ENCODE data around the gene KCNK7.
A peak's percentile ranks its signal among the peaks of the same experiment; 100 is the strongest.

Gene KCNK7

GRCh38 chr11:65615229-65615949 is 19.8 kb upstream of the KCNK7 start, which contains the start of gene PCNX3:
TSS of gene PCNX3 (plus strand) at chr11:65615776. CDS start at chr11:65616312, 536 bp downstream.
- Histone ChIP-seq H3K27me3 (no peaks in the 10 kb centered on the region), H3K36me3 (no peaks in the 10 kb centered on the region; the same call in 1 of the 2 replicates)
- DNase-seq, result peak; percentile 96

GRCh38 chr11:65613091-65613928 is 17.7 kb upstream of the KCNK7 start:
- TF ChIP-seq CTCF (IDR thresholded peaks at IDR 0.05; ENCODE audit: low read depth, low read length), result no peak
- Histone ChIP-seq H3K4me3 (ENCODE audit: low read depth, low read length) (peak overlapping the region; percentile 77), H3K9me3 (no peaks in the 10 kb centered on the region), H3K36me3 (no peaks in the 10 kb centered on the region), H3K4me1 (no peaks in the 10 kb centered on the region), H3K27me3 (no peaks in the 10 kb centered on the region)
- DNase-seq, result no peak

More at GRCh38 chr11:65615229-65615949, 19.8 kb upstream of the KCNK7 start, which contains the start of gene PCNX3:
- no peak for TF ChIP-seq CTCF (IDR thresholded peaks at IDR 0.05; ENCODE audit: low read depth, low read length)
- H3K4me3 ChIP-seq (ENCODE audit: low read depth, low read length), result peak within 1 kb of the TSS; percentile 77
- H3K9me3 ChIP-seq, result no peaks in the 10 kb centered on the region
- no peaks in the 10 kb centered on the region for H3K4me1 ChIP-seq

GRCh38 chr11:65612691-65613090 is 17.1 kb upstream of the KCNK7 start:
- no peaks in the 10 kb centered on the region for H3K27me3 ChIP-seq
- TF ChIP-seq CTCF (IDR thresholded peaks at IDR 0.05; ENCODE audit: low read depth, low read length), result no peak
- H3K36me3 ChIP-seq, result no peaks in the 10 kb centered on the region
- no peaks in the 10 kb centered on the region for H3K4me1 ChIP-seq
- no peaks in the 10 kb centered on the region for H3K9me3 ChIP-seq
- no peak for DNase-seq
- no peak overlapping the region for H3K4me3 ChIP-seq (ENCODE audit: low read depth, low read length)

GRCh38 chr11:65611758-65612603 is 16.4 kb upstream of the KCNK7 start:
- no peak for DNase-seq
- H3K4me3 ChIP-seq (ENCODE audit: low read depth, low read length), result no peak overlapping the region

More at GRCh38 chr11:65611758-65612603, 16.4 kb upstream of the KCNK7 start:
- TF ChIP-seq CTCF (IDR thresholded peaks at IDR 0.05; ENCODE audit: low read depth, low read length), result no peak
- no peaks in the 10 kb centered on the region for H3K4me1 ChIP-seq
- H3K36me3 ChIP-seq, result no peaks in the 10 kb centered on the region
- H3K27me3 ChIP-seq, result no peaks in the 10 kb centered on the region
- H3K9me3 ChIP-seq, result no peaks in the 10 kb centered on the region
